Esophagus squamous epithelium (tissue), 4 donors: ENCODE results near the gene RRP9.

Experiments
- CTCF ChIP-seq, 6 experiments: fragments of 450-650 bp in 4 of 6; fragments of 200-600 bp in 2 of 6; sonication (generic) in 2 of 6; IDR thresholded peaks; one replicate each; pipeline ENCODE4 v1.5.1; 2016 to 2019; ENCODE audit warnings: antibody characterized with exemption in 6 of 6, mild to moderate bottlenecking in 4 of 6, moderate library complexity in 4 of 6
- POLR2A ChIP-seq, 4 donors: fragments of 450-650 bp; IDR thresholded peaks; one replicate each; pipeline ENCODE4 v1.6.1; 2017; ENCODE audit warnings: antibody characterized with exemption in 4 of 4, mild to moderate bottlenecking in 4 of 4, moderate library complexity in 3 of 4

GRCh38 chr3:51958603-51959521, 17.2 kb upstream of the RRP9 start:
- TF ChIP-seq CTCF (IDR thresholded peaks at IDR 0.05): no peak
- TF ChIP-seq POLR2A (IDR thresholded peaks at IDR 0.05): no peak
